ENCODE results near the gene ARRDC5. TPM values are rescaled to one million over a fixed set of nuclear protein-coding genes. Genes with fewer than 3 reads are reported as not detected.

Gene ARRDC5
- total and polyA plus RNA-seq, 2 of the 13 experiments (the other 11 are each of a cell fraction or from before 2014, with no cell fraction given) = not detected

- TF ChIP-seq ZNF570 (CRISPR knock-in tag; IDR thresholded peaks at IDR 0.05; ENCODE audit: borderline replicate concordance) (no peak), NFKB2 (CRISPR knock-in tag; IDR thresholded peaks at IDR 0.05; ENCODE audit: borderline replicate concordance) (no peak), SIN3B (IDR thresholded peaks at IDR 0.05; ENCODE audit: low read length) (no peak), IRX3 (CRISPR knock-in tag; IDR thresholded peaks at IDR 0.05; ENCODE audit: borderline replicate concordance, low read depth) (no peak), ZNF543 (CRISPR knock-in tag; IDR thresholded peaks at IDR 0.05) (no peak), ZBTB43 (CRISPR knock-in tag; conservative IDR thresholded peaks at IDR 0.05) (no peak), ZNF773 (CRISPR knock-in tag; IDR thresholded peaks at IDR 0.05; ENCODE audit: borderline replicate concordance) (no peak), GATAD2A (CRISPR knock-in tag; IDR thresholded peaks at IDR 0.05) (peak; percentile 23; the same call in 1 of the 2 replicates), NFE2 (CRISPR knock-in tag; IDR thresholded peaks at IDR 0.05) (no peak), POLR2A (IDR thresholded peaks at IDR 0.05; ENCODE audit: insufficient read depth in 1 of 2, low read depth in 2 of 2, low read length in 2 of 2) (0 out of 4 replicates have a peak, but pooled peaks of 1 of the 2 experiments have one; percentile 33), SNAPC2 (CRISPR knock-in tag; IDR thresholded peaks at IDR 0.05) (no peak), SPEN (CRISPR knock-in tag; IDR thresholded peaks at IDR 0.05; ENCODE audit: low read depth) (no peak), PAX8 (CRISPR knock-in tag; IDR thresholded peaks at IDR 0.05; ENCODE audit: borderline replicate concordance) (no peak), FOXC1 (CRISPR knock-in tag; IDR thresholded peaks at IDR 0.05; ENCODE audit: borderline replicate concordance) (no peak), NFAT5 (CRISPR knock-in tag; IDR thresholded peaks at IDR 0.05) (no peak), SRY (CRISPR knock-in tag; IDR thresholded peaks at IDR 0.05) (no peak), ZMYM3 (CRISPR knock-in tag; IDR thresholded peaks at IDR 0.05) (no peak), ZSCAN20 (CRISPR knock-in tag; IDR thresholded peaks at IDR 0.05; ENCODE audit: borderline replicate concordance) (peak; percentile 67; the same call in 1 of the 2 replicates), CREB1 (IDR thresholded peaks at IDR 0.05) (no peak), CREB1 (CRISPR knock-in tag; IDR thresholded peaks at IDR 0.05) (no peak), NFE2L2 (IDR thresholded peaks at IDR 0.05; ENCODE audit: low read length) (no peak), PREB (CRISPR knock-in tag; IDR thresholded peaks at IDR 0.05) (no peak), HHEX (CRISPR knock-in tag; IDR thresholded peaks at IDR 0.05) (no peak), RXRB (CRISPR knock-in tag; IDR thresholded peaks at IDR 0.05; ENCODE audit: borderline replicate concordance) (peak; percentile 16; the same call in 1 of the 2 replicates)
These were observed 9.3 kb upstream of the ARRDC5 start (continued) for GRCh38 chr19:4911786-4912672.
